DMS79 treated with DMSO at 0.1 percent for 48 hours (cell line): ENCODE measurements around the gene SIVA1.
"Not testable (repeated sequence)": the region's sequence is repeated elsewhere in the genome, so short reads cannot be mapped to it uniquely, and the experiment has no call there.

Experiments used
- DNase-seq: peaks from one replicate; lab custom pipeline; 2025; lab: John Stamatoyannopoulos, UW

SIVA1 gene

DNA sequence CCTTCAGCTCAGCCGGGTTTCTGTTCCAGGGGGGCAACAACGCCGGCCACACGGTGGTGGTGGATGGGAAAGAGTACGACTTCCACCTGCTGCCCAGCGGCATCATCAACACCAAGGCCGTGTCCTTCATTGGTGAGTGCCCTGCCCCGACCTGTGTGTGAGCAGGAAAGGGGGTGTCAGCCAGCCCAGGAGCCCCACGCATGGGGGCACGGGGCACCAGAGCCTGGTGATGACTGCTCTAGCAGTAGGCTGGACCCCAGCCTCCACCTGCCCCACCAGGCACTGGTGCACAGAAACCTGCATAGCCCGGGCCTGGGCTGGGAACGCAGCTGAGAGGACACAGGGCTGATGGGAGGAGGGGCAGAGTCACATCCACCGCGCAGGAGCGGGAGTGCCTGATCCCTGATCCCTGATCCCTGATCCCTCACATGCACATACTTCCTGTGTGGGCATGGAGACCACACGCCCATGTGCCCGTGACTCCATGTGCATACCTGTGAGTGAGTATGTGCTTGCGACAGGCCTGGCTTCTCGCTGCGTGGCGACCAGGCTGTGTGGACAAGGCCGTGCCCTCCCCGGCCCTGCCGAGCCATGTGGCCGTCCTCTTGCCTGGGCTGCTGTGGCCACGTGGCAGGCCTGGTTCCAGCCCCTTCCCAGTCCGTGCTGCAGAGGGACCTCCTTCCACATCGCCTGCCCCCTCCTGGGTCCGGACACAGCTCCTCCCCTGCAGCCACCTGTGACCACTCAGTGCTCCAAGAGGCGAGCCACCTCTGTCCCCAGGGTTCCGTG, 17.8 kb upstream of the SIVA1 start:
- DNase-seq, result no peak

DNA sequence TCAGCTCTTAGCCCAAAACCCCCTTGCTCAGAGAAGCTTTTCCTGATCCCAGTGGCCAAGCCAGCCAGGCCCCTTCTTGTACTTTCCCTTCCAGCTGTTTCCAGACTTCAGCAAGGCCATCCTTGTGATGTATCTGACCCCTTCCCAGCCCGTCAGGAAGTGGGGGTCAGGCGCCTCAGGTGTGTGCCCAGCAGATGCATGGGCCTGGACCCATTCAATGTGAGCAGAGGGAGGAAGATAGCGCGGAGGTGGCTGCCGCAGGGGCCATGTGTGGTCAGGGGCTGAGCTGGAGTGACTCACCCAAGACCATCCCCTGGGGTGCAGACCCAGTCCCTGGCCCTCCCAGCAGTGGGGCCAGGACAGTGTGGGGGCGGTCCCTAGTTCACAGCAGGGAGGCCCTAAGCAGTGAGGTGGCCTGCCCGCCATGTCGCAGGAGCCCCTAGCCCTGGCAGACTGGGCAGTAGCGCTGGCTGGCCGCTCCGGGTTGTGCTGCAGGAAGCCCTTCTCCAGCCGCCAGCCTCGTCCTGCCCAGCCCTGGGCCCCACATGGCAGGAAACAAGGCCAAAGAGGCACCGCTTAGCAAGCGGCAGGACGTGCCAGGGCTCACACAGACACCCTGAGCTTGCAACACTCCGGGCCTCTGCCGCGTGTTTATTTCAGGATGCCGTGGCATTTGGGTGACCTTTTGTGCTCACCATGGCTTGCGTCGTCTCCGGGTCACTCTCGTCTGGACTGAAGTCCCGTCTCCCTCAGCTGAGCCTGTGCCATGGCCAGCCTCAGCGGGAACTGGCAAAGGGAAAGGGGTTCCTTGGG, 16.9 kb upstream of the SIVA1 start:
- DNase-seq, result no peak

DNA sequence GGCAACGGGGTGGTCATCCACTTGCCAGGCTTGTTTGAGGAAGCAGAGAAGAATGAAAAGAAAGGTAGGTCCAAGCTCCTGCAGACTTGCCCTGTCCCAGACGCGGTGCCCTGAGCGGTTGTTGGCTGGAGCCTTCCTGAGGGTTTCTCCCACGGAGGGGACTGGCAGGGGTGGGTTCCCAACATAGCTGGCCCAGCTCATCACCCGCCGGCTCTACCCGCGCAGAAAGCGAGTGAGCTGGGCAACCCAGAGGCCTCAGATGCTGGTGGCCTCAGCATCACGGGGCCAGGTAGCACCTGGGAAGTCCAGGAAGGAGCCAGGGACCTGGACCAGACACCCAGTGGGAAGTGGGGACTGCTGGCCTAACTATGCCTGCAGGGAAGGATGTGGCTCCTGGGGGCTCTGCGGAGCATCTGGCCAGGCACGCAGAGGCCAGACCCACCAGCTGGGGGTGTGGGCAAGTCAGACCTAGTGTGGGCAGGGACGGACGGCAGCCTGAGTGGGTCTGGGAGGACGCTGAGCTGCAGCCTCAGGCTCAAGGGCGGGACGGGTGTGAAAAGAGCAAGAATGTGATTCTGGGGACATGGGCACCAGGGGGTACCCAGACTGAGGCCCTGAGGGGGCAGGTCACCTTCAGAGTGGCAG, 14.4 kb upstream of the SIVA1 start:
- no peak for DNase-seq

DNA sequence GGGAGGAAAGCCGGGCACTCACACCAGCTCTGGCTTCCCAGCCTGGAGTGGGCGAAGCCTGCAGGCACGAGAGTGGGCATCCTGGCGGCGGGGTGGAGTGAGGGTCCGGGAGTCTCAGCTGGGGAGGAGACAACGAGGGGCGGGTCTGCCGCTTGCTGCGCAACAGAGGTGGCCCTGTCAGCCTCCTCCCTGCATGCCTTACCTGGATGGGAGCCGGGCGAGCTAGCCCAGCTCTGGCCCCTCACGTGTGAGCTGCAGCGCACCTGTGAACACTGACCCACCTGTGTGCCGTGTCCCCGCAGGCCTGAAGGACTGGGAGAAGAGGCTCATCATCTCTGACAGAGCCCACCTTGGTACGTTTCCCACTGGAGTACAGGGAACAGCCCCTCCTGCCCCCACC, 13.9 kb upstream of the SIVA1 start:
- no peak for DNase-seq

DNA sequence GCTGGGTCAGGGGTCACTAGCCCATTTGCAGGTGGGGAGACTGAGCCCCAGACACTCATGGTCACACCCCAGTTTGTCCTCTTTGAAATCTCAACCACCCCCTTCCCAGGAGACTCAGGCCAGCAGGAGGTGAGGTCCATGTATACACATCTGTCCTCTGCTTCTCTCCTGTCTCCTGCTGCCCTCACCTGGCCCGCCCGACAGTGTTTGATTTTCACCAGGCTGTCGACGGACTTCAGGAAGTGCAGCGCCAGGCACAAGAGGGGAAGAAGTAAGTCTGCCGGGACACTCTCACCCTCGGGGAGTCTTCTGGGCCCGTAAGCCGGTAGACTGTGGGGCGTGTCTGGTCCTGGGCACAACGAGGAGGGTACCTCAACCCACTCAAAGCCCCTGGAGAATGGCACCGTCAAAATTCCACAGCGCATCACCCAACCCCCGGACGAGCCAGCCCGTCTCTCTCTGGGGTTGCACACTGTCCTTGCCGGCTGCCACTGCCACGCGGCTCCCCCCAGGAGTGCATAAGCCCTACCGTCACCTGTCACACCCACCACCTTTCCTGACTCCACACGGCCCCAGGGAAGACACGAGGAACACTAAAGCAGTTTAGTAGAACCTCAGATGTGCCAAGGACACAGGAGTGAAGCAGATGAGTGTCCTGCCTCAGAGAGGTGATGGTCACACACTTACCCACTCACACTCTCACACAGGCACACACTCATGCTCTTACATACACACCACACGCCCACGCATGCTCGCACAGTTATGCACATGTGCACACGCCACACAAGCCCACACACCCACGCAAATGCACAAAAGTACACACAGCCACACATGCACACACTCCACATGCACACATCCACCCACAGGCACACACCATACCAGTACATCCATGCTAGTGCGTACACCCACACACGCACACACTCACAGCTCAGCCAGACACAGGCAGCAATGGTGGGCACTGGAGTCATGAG, 13.1 kb upstream of the SIVA1 start:
- no peak for DNase-seq

DNA sequence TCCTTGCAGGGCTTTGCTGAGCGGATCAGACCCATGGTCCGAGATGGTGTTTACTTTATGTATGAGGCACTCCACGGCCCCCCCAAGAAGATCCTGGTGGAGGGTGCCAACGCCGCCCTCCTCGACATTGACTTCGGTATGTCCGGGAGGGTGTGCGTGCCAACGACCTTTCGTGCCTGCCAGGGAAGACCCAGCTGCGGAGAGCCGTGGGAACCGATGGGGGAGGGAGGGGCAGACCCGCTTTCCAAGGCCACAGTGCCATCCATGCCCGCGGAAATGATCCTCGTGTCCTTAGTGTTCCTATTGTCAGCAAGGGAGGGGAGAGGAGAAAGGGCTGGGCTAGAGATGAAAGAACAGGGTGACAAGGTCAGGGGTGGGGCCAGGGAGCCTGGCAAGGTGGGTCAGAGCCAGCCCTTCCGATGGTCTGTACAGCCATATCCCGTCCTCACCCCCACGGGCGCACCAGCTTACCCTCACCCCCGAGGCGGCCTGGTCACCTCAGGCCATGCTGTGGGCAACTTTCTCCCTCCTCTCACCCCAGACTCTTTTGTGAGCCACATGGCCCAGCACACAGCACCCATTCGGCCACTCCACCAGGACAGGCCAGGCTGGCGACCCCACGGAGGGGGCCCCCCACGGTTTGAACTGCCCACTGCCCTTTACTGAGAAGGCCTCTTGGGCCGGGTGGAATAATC, 11.7 kb upstream of the SIVA1 start:
- no peak for DNase-seq

DNA sequence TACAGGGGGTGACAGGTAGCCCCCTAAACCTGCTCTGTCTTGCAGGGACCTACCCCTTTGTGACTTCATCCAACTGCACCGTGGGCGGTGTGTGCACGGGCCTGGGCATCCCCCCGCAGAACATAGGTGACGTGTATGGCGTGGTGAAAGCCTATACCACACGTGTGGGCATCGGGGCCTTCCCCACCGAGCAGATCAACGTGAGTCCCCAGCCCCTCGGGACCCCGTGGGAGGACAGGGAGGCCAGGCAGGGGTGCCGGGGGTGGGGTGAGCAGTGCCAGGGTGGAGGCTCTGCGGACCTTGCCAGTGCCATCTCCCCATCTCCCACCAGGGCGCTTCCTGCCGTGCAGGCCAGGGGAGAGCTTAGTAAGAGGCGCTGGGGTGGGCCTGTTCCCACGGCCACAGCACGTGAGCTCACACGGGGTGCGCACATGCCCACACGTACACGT, 11.1 kb upstream of the SIVA1 start:
- no peak for DNase-seq

DNA sequence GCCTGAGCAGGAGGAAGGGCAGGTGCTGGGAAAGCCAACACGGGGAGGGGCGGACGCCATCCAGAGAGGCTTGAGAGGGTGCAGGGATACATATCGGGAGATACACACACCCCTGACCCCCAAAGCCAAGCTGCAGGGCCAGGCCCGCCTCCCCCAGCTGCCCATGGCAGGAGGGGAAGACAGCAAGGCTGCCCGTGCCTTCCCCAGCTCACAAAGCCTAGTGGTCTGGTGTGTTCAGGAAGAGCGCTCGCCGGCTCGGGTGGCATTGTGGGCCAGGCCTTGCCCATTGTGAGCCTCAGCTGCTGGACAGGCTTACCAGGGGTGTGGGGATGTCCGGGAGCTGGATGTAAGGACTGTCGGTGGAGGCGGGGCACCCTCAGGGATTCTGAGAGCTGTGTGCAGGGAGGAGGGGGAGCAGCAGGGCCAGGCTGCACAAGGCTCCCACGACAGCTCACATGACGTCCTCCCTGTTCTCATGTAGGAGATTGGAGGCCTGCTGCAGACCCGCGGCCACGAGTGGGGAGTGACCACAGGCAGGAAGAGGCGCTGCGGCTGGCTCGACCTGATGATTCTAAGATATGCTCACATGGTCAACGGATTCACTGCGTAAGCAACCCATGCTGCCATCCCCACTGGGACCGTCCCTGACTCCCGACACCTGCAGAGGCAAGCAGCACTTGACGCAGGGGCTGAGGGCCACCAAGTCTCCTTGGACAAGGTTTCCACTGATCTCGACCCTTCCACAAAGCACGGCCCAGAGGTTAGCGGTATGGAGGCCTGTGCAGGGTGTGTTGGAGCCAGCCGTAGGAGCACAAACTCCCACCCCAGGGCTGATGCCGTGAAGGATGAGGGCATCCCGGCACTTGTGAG, 10.1 kb upstream of the SIVA1 start:
- no peak for DNase-seq

DNA sequence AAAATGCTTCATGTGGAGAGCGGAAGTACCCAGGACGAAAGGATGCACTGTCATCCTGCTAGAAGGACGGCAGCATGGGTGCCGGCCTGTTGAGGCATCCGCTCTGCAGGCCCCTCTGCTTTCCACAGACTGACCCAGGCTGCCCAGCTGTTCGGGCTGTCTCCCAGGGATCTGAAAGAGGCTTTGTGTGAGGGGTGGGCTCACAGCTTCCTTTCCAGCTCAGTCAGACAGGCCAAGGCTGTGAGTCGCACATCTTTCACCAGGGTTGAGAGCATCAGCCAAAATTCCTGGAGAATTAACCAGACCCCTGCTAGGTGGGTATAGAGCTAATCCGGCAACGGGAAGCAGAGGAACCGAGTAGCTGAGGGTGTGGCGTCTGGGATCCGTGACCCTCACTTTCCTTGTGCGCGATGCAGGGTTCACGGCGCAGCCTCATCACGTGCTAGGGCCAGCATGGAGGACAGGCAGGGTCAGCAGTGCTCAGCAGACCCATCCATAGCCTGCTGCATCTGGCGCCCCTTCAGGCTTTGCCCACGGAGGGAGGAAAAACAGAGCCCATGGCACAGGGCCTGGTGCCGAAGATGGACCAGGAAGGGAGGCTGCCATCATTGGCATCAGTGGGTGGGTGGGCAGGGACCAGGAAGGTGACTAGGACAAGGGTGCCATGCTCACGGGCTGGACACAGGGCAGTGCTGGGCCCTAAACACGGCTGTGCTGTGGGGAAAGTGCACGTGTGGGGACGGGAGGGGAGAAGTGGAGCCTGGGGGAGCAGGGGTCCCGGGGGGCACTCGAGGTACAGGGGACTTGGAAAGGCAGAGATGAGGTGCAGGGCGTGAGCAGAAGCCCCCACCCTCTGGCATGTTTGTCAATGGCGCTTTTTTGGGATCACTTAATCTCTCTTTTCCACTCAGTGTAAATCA, 9.2 kb upstream of the SIVA1 start:
- no peak for DNase-seq

DNA sequence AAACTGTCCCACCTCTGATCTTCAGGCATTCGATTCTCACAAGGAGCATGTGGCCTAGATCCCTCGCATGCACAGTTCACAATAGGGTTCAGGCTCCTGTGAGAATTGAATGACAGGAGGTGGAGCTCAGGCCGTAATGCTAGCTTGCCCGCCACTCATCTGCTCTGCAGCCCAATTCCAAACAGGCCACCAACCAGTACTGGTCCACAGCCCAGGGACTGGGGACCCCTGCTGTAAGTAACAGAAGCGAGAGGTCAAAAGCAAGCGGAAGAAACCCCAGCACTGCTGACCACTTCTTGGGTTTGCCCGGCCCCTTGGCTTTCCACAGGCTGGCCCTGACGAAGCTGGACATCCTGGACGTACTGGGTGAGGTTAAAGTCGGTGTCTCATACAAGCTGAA, 8.5 kb upstream of the SIVA1 start:
- no peak for DNase-seq

DNA sequence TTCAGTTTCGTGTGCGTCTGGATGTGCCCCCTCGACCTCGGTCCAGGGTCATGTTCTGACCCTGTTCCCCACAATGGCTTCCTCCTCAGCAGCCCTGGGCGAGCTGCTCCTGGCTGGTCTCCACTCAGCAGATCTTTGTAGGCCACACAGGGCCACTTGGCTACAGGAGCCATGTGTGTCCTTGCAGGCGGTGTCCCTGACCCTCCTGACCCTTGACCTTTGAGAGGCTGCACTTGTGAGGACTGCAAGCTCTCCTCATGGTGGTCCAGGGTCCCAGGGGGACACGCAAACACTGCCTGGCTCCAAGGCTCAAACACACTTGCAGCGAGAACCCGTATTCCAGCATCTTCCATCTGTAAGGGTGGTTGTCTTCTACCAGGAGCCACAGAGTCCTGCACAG, 7.5 kb upstream of the SIVA1 start:
- no peak for DNase-seq

DNA sequence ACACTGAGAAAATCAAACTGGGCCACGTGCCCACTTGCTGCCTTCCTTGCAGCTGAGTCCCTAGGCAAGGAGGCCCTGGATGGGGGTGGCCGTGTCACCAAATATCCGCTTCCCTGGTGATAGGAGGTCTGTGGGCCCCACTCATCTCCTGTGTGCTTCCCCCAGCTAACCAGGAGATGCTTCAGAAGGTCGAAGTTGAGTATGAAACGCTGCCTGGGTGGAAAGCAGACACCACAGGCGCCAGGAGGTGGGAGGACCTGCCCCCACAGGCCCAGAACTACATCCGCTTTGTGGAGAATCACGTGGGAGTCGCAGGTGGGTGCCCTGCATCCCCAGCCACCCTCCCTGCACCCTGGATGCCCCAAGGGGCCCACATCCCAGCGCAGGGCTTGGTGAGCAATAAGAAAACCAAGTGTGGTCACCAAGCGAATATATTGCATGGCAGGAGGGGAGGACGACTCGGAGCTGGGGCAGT, 6.8 kb upstream of the SIVA1 start:
- no peak for DNase-seq

DNA sequence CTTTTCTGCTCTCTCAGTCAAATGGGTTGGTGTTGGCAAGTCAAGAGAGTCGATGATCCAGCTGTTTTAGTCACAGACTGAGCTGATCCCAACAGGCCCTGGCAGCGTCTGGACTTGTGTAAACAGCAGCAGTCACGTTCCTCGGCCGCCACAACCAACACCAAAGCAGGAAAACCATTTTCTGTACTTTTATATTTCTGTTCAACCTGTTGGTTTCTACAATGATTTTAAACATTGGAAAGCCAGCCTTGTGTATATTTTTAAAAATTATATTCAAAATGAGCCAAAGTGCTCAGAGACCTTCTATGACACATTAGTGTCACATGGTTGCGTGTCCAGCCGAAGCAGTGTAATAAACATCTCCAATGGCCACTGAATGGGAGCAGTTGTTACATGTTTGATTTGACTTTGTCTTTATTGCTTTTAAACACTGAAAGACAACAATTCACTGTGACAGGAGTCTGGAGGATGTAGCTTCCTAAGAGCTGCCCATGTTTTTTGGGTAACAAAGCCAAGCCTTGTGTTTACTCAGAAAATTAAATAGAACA, 5.9 kb upstream of the SIVA1 start:
- no peak for DNase-seq

DNA sequence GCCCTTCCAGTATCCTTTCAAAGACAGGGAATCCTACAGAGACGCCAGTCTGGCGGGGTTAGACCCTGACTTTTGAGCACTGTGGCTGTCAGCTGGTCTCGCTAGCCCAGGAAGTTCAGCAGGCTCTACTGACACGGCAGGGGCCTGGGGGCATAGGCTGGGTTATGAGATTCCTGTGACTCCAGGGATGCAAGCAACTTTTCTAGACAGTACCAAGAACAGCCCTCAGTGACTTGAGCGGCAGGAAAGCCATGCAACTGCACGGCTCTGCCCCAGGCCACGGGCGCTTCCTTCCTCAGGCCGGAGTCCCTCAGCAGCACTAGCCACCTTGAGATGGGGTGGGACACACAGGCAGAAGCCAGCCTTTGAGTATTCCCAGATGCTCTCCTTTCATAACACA, 5.1 kb upstream of the SIVA1 start:
- no peak for DNase-seq

DNA sequence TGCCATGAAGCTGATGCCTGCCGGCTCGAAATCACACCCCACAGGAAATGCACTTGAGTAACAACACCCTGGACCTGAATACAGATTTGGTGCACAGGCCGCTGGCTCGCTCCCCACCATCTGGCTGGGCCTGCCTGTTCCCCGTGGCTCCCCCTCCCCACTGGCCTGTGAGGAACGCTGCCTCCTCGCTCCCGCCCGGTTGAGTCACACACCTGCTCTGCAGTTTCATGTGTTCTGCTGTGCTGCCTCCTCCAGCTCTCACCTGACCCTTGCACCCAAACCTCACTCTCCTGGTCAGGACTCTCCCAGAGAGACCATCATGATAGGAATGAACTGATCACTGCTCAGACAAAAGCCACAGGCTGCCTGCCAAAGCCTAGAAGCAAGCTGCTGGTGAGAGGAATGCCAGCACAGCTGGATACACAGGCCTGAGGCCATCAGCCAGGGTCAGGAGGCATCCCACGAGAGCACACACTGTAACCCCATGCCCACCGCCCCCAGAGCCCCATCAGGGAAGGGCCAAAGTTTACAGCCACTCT, 3.8 kb upstream of the SIVA1 start:
- DNase-seq, result no peak

DNA sequence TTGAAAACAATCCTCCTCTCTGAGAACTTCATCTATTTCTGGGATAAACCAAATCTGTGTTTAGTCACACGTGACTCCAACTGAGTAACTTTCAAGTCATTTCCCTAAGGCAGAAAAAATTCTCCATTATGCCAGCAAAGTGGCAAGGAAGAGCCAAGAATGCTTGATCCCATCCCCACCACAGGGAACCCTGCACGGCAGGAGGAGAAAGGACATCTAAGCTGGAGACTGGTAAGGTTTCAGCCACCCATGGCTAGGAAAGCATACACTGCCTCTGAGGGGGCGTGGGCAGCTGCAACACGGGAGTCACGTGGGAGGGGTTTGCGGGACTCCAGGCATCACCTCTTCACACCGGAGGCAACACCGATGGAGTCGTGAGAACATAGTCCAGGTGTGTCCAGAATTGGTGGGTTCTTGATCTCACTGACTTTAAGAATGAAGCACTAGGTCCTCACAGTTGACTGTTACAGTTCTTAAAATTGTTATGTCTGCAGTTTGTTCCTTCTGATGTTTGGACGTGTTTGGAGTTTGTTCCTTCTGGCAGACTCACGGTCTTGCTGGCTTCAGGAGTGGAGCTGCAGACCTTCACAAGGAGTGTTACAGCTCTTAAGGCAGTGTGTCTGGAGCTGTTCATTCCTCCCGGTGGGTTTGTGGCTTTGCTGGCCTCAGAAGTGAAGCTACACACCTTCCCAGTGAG, 2.7 kb upstream of the SIVA1 start:
- no peak for DNase-seq

DNA sequence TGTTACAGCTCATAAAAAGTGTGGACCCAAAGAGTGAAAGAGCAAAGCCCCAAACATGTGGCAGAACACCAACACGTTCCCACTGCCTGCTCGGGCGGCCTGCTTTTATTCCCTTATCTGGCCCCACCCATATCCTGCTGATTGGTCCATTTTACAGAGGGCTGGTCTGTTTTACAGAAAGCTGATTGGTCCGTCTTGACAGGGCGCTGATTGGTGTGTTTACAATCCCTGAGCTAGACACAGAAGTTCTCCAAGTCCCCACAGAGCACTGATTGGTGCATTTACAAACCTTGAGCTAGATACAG, 2.2 kb upstream of the SIVA1 start:
- DNase-seq, result not testable (repeated sequence)
